D341Med (cell line): Measurements from ENCODE around the gene UCK1.
"Not testable (repeated sequence)": the region's sequence is repeated elsewhere in the genome, so short reads cannot be mapped to it uniquely, and the experiment has no call there.

Experiments used
- DNase-seq: peaks from one replicate; pipeline ENCODE4 v3.0.0; 2012; ENCODE audit warnings: low spot score

Gene UCK1

DNA sequence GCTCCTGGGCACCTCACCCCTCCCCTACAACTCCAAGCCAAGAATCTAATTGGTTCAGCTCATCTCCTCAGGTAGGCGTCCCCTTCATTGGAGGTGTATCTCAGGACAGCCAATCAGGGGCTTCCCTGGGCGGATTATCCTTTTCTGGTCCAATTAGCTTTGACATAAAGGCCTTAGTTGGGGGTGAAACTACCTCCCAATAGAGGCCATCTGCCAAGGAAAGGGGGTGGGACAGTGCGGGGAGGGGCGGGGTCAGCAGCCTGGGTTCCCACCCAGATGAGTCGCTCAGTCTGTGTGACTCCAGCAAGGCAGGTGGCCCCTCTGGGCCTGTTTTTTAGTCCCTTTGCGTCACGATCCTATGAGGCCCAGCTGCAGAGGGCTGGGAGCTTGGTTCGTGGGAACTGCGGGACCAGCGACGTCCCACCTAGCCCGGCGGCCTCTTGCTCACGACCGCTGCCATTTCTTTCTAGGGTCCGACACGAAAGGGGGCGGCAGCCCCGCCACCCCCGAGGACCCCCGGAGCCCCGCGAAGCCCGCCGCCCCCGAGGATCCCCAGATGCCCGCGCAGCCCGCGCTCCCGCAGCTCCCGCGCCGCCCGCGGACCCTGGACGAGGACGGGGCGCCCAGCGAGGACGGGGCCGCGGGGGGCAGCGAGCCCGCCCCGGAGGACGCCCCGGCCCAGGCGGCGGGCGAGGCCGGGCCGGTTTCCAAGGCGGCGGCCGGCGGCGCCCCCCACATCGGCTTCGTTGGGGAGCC, 23.2 kb upstream of the UCK1 start:
- no peak for DNase-seq

DNA sequence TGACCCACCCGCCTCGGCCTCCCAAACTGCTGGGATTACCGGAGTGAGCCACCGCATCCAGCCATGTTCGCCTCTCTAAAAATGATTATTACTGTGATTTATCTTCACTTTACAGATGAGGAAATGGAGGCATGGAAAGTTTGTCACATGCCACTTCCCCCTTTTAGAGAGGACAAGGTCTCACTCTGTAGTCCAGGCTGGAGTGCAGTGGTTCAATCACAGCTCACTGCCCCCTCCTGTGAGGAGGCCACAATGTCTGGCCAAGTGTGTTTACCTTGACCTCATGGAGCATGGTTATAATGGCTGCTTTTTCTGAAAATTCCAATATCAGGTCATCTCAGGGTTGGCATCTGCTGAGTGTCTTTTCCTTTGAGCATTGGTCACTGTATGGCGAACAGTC, 21.0 kb upstream of the UCK1 start:
- DNase-seq: no peak

DNA sequence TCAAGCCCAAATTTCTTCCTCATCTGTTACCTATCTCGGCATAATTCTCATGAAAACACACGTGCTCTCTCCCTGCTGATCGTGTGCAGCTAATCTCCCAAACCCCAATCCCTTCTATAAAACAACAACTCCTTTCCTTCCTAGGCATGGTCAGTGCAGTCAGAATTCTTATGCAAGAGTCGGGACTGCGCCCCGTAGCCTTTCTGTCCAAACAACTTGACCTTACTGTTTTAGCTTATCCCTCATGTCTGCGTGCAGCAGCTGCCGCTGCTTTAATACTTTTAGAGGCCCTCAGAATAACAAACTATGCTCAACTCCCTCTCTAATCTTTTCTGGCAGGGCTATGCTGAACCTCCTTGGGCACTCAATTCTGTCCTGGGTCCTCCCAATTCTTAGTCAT, 19.4 kb upstream of the UCK1 start:
- not testable (repeated sequence) for DNase-seq

DNA sequence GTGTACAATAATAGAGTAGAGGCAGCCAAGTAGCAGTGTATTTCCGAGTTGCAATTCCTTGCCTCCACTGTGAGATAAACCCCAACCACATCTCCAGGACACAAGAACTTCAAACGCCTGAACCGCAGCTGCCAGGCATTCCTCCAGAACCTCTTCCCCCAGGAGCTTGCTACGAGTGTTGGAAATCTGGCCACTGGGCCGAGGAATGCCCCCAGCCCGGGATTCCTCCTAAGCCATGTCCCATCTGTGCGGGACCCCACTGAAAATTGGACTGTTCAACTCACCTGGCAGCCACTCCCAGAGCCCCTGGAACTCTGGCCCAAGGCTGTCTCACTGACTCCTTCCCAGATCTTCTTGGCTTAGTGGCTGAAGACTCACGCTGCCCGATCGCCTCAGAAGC, 18.1 kb upstream of the UCK1 start:
- not testable (repeated sequence) for DNase-seq

DNA sequence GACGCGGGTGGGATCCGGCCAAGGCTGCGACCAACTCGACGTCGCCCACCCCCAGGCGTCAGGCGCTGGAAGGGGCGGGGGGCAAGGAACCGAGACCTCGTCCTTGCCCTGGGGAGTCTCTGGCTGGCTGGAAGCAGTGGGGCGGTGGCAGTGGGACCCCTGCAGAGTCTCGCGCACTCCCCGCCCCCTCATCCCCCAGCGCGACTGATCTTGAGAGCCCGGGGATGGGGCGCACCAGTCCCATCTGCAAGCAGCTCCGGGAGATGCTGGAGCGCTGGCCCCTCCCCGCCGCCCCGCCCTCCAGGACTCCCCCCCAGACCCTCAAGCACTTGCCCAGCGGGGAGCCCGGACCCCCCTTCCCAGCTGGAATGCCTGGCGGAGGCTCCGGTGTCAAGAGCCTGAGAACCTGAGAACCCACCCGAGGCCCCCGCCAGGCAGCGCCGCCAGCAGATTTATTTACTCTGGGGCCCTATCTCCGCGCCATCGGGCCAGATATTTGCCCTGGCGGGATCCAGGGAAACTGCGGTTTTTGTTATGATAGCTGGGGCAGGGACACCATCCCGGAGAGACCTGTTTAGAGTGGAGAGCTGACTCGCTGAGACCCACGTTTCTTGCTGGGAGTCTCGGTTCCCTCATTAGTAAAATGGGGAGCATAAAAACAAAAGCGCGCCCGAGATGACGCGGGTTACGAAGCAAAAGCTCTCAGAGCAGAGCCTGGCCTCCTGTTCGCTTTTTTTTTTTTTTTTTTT, 15.4 kb upstream of the UCK1 start:
- no peak for DNase-seq

DNA sequence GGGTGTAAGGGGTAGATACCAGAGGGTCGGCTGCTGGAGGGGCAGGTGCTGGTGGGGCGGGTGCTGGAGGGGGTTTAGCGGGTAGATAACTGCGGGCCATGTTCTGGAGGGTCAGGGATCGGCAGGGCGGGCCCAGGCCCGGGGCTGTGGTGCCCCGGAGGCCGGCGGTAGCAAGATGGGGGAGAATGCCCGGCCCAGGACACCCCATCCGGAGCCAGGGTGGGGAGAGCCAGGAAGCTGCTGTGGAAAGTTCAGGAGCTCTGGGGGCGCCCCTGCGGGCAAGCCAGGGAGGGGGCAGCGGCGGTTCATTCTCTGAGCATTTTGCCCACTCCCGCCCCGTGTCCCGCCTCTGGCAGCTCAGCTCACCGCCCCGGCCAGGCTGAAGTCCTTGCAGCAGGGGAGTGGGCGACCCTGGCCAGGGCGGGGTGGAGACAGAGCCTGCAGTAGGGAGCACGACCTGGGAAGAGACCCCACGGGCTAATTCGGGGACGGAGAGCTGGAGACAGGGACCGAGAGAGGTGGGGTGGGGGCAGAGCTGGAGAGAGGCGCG, 14.8 kb upstream of the UCK1 start:
- DNase-seq: no peak

DNA sequence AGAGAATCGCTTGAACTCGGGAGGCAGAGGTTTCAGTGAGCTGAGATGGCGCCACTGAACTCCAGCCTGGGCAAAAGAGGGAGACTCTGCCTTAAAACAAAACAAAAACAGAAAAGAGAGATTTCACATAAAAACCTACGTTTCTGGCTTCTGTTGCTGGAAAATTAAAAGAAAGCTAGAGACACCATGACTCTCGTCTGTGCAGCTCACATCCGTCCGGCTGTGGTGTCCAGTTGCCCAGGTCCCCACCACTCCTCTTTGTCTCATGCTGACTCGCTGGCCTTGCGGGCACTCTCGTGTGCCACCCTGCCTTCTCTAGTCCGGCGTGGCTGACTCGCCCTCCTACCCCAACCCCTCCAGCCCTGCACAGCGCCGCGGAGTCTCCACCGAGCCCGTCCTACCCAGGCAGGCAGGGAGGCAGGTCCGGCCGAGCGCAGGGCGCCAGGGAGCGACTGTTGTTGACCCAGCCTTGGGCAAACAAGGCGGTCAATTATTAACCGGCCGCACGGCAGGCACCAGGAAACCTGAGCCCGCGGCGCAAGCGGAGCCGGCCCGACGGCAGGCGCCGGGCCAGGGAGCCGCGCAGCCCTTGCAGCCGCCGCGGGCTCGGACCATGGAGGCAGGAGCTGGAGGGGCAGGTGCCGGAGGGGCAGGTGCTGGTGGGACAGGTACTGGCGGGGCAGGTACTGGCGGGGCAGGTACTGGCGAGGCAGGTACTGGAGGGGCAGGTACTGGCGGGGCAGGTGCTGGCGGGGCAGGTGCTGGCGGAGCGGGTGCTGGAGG, 14.1 kb upstream of the UCK1 start, which contains the start of gene PRRT1B:
Gene PRRT1B, plus strand, starts transcription at position 521 of the 783 bp plus-strand sequence. Its CDS starts 93 bp downstream, at position 614.
- no peak for DNase-seq

DNA sequence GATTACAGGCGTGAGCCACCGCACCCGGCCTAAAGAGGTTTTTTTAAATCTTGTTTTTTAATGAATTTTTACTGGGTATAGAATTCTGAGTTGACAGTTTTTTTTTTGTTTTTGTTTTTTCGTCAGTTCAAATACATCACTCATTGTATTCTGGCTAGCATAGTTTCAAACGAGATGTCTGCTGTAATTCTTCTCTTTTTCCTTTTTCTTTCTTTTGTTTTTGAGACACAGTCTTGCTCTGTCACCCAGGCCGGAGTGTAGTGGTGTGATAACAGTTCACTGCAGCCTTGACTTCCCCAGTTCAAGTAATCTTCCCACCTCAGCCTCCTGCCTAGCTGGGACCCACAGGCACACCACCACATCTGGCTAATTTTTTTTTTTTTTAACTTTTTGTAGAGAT, 12.1 kb upstream of the UCK1 start:
- DNase-seq: no peak

DNA sequence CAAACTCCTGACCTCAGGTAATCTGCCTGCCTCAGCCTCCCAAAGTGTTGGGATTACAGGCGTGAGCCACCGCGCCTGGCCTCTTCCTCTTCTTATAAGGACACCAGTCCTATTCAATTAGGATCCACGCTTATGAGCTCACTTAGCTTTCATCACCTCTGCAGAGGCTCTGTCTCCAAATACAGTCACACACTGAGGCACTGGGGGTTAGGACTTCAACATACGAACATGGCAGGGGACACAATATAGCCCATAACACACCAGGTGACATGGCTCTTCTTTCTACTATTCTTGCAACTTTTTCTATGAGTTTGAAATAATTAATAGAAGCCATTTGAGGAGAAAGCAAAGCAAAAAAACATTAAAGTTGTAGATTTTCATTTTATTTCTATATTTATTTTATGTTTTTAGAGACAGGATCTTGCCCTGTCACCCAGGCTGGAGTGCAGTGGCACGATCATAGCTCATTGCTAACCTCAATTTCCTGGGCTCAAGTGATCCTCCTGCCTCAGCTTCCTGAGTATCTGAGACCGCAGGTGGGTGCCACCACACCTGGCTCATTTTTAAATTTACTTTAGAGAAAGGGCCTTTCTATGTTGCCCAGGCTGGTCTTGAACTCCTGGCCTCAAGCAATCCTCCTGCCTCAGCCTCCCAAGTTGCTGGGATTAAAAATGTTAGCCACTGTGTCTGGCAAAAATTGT, 8.3 kb upstream of the UCK1 start:
- DNase-seq: no peak

DNA sequence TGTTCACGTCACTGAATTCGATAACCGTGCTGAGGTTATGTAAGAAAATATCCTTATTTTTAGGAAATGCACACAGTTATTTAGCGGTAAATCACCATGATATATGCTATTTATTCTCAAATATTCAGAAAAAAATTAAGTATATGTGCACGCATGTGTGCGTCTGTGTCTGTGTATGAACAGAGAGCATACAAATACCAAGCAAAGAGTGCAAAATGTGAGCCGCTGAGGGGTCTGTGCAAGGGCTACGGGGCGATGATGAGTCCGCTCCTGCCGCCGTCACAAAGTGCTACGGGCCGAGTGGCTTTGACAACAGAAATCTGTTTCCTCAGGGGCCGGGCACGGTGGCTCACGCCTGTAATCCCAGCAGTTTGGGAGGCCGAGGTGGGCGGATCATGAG, 6.9 kb upstream of the UCK1 start:
- DNase-seq: no peak

DNA sequence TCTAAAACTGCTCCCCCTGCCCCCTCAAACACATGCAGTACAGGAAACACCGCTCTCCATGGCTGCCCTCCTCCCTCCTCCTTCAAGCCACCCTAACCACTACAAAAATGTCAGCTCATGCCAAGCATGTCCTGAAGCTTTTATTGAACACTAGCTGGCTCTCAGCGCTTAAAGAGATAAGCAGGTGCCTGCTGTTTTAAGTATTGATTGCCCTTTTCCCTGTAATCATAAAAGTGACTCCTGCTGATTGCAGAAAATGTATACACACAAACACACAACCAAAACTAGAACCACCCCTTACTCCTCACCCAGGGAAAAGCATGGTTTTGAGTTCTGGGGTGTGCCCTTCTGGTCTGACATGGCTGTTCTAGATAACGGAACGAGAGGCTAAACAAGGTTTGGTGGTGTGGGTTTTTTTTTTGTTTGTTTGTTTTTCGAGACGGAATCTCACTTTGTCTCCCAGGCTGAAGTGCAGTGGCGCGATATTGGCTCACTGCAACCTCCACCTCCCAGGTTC, 3.7 kb upstream of the UCK1 start:
- no peak for DNase-seq

DNA sequence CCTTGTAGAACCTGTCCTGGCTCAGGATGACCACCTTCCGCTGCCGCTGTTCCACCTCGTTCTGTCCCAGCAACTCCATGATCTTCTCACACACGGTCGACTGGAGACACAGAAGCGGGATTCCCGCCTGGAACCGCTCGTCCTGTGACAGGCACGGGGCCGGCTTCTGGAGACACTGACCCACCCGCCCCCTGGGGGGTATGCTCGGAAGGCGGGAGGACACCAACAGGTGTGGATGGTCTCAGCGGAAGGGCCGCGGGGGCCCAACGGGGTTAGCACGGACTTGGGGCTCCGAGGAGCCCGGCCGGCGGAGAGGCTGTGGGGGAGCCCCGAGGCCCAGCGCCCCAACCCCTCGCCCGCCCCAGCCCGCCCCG, 530 bp downstream of the UCK1 start:
- no peak for DNase-seq

DNA sequence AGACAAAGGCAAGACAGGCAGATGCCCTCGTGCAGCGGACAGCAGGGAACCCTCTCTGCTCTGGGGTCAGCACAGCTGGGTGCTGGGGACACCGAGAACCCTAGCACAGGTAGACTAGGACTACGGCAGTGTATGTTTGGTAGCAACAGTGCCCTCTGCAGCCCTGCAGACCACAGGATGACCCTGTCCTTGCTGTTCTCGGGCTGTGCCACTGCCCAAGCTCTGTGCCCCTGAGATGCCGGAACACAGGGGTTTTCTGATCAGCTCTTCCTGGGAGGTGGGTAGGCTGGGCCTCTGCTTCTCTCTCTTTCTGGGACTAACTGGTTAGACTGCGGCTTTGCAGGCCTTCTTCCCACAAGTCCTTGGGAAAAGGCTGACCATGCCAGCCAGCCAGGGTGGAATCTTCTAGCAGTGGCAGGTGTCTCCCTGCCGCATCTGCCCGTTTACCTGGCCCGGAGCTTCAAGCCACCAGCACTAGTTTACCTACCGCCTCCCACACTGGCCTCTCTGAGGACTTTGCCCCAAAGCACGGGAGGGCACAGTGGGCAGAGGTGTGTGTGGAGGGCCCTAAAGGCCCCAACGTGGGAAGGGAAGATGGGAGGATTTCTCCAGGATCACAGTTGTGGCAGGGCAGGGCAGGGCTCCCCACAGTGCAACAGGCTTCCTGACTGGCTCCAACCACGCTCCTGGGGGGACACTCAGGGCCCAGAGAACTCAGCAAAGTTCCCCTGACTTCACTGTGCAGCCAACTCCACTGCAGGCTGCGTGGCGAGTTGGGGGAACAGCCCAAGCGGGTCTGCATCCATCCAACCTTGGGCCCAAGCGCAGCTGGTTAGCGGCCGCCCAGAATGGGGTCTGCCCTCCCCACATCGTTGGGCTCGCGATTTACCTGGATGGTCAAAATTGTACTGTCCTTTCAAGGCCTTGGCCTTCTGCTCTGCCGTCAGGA, 1.2 kb downstream of the UCK1 start:
- DNase-seq: no peak

DNA sequence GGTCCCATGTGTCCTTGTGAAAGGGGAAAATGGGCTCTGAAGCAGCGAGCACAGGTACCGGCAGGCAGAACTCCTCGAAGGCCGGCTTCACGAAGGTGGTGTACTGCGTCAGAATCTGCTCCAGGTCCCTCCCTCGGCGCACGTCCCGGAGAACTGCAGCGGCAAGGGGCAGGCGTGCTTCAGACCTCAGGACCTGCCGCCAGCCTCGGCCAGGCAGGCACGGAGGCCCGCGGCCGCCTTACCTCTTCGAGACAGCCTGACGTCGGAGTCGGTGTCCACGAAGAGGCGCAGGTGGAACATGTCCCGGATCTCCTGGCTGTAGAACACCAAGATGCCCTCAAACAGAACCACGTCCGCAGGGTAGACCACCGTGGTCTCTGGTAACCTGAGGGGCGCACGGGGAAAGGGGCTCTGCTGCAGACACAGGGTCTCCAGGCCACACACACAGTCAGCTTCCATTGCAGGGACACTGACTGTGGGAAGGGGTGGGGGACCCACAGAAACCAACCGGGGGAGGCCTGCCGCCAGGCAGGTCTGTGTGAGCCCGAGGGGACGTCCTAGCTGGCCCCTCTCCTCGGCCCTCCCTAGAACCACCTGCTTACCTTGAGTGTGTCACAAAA, 2.1 kb downstream of the UCK1 start:
- DNase-seq: no peak

DNA sequence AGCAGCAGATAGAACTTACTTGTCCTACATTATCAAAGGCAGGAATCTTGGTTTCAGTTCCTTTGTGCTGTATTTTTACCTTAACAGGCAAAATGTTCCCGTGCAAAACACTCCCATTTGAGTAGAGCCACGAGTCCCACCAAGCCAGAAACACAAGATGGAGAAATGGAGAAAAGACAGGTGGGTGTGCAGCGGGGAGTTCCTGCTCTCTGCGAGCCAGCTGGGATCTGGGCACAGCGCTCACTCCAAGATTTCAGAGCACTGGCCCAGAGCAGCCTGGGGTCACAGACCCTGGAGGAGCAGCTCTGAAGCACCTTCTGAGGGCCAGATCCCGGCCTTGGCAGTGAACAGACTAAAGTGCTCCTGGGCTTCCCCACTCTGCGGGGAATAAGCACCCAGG, 2.9 kb downstream of the UCK1 start:
- DNase-seq: no peak

DNA sequence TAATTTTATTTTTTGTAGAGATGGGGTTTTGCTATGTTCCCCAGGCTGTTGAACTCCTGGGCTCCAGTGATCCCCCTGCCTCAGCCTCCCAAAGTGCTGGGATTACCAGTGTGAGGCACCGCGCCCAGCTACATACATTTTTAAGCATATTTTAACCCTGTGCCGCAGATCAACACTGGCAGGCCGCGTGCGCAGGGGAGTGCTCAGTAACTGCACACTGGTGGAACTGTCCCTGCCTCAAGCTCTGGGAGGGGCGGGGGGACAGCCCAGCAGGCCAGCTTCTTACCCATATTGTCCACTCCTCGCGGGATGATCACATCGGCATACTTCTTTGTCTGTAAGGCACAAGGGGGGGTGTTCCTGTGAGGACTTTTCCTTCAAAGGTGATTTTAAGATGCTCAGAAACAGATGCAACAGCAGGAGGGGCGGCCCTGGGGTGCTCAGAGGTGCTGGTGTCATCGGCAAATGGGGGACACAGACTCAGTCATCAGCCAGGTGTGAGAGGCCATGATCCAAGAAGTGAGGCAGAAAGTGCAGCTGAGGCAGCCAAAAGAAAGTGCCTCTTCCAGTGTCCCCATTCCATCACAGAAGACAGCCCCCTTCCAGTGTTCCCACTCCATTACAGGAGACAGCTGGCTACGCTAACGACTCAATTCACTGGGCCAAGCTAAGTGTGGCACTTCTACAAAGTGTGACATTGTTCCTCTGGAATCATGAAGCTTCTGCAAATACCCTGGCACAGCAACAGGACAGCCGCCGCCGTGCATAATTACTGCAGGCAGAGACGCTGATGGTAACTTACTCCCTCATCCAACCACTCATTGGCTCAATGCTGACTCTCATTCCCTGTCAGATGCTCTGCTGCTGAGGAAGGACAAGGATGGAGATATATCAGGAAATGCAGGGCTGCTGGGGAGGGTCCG, 5.2 kb downstream of the UCK1 start:
- DNase-seq: no peak

DNA sequence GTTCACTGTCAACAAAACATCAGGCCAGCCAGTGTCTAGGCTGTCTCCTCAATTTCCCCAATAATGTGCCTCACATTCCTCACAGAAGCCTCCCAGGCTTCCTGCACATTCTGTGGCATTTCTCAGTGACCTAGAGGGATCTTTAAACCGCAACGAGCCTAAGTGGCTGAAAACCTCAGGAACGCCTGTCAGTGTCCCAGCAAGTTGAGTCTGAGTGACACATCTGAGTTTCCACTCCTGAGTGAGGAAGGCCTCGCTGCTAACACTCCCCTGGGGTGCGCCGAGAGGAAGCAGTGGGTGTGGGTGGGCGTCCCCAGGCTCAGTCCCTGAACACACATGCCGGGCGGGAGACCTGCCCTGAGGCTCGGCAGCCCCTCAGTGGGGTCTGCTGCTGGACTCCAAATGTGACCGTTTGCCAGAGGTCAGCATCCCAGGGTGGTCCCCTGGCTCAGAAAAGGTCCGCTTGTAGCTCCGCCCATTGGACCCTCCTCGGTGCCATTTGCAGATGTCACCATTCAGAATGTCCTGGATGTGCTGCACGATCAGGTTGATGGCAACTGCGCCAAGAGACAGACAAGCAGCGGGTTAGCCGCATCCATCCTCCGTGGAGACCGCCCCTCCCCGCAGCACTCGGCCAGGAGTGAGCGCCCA, 6.3 kb downstream of the UCK1 start:
- no peak for DNase-seq
